Transverse colon (tissue), 3 donors: Measurements from ENCODE around the gene AR.

Experiments used
- POLR2A ChIP-seq: fragments of 450-650 bp; IDR thresholded peaks from one replicate; pipeline ENCODE4 v1.6.1; 2016; ENCODE audit warnings: antibody characterized with exemption, mild to moderate bottlenecking, moderate library complexity
- TF ChIP-seq, protein P1 (sequence below), 5 experiments: fragments of 200-600 bp in 3 of 5; fragments of 450-650 bp in 2 of 5; sonication (generic) in 3 of 5; IDR thresholded peaks; 1 replicate in 2 of 5; 2 replicates in 3 of 5; pipeline ENCODE4 v1.5.1; 2016 to 2017; ENCODE audit warnings: antibody characterized with exemption in 5 of 5, inconsistent platforms in 3 of 5, mild to moderate bottlenecking in 2 of 5, moderate library complexity in 1 of 5

DNA sequence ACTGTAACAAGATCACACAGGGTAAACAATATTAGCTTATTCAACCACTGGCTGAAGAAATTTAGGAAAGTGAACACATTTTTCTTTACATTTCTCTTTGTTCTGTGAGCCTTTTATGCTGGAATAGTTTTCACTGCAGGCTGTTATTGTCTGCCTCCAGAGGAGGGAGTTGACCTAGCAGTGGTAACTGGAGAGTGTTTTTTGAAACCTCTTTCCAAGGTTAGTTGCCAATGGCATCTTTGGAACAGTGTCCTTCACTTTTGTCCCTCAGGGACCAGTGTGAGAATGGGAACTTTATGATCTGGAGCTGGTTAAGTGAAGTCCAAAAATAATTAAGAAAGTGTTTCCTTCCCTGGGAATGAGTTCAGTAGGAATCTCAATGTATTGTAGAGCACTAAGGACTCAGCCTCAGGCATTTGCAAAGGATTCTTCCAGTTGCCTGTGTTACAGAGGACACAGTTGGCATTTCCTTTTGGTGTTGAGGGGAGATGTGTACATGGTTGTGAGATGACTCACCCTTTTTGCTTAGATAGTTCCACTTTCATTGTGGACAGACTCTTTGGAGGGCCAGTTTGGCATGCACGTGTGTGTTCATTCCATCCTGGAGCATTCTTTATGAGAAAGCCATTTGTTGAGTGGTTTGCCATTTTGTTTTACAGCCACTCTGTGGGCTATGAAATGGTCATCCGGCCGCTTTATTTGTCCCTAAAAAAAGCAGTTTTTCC is 61.3 kb downstream of the AR start:
- TF ChIP-seq, protein P1, sequence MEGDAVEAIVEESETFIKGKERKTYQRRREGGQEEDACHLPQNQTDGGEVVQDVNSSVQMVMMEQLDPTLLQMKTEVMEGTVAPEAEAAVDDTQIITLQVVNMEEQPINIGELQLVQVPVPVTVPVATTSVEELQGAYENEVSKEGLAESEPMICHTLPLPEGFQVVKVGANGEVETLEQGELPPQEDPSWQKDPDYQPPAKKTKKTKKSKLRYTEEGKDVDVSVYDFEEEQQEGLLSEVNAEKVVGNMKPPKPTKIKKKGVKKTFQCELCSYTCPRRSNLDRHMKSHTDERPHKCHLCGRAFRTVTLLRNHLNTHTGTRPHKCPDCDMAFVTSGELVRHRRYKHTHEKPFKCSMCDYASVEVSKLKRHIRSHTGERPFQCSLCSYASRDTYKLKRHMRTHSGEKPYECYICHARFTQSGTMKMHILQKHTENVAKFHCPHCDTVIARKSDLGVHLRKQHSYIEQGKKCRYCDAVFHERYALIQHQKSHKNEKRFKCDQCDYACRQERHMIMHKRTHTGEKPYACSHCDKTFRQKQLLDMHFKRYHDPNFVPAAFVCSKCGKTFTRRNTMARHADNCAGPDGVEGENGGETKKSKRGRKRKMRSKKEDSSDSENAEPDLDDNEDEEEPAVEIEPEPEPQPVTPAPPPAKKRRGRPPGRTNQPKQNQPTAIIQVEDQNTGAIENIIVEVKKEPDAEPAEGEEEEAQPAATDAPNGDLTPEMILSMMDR (IDR thresholded peaks at IDR 0.05) = no peak
- TF ChIP-seq POLR2A = no peak
